DMS153 treated with DMSO at 0.1 percent for 48 hours (cell line): Measurements from ENCODE around the gene ZBTB7B.

Experiments used
- DNase-seq: peaks from one replicate; lab custom pipeline; 2025; ENCODE audit not compliant: unreplicated experiment; lab: John Stamatoyannopoulos, UW

ZBTB7B gene

GRCh38 chr1:155015527-155016230 is 13.1 kb downstream of the ZBTB7B start:
- no peak for DNase-seq

- DNase-seq = no peak
Measured at GRCh38 chr1:155016231-155016831, 13.7 kb downstream of the ZBTB7B start.

DNA sequence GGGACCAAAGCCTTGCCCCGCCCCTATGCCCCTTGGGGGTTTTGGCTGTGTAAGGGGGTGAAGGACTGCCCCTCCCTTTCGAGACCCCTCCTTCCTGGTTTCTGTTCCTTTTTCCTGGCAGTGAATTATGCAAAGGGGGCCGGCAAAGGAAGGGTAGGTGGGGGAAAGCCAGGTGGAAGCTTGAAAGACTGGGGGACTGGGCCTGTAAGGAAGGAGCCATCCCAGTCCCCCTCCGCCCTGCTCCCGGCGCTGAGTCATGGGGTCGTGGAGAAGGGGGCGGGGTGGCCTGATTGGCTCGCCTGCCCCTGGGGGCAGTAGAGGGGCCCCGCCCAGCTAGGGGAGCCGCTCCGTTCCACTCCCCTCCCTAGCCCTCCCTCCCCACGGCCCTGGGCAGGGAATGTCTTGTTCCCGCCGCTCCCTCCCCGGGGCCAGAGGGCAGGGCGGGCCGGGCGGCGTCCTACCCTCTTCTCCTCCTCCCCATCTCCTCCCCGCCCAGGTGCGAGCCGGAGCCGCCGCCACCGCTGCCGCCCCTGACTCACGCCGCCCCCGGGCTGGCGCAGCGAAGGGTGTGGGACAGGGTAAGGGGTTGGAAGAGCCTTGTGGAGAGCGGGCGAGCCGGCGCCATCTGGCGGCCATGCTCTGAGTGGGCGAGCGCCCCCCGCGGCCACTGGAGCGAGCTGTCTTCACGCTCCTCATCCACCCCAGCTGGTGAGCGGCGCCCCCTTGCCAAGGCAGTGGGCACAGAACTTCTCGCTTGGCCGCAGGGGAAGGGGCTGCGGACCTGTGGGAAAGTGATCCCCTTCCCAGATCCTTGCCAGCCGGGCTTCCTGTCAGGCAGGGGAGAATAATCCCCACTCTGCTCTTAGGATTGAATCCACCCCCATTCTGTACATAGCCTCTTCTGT is 14.7 kb downstream of the ZBTB7B start:
- DNase-seq = no peak

DNA sequence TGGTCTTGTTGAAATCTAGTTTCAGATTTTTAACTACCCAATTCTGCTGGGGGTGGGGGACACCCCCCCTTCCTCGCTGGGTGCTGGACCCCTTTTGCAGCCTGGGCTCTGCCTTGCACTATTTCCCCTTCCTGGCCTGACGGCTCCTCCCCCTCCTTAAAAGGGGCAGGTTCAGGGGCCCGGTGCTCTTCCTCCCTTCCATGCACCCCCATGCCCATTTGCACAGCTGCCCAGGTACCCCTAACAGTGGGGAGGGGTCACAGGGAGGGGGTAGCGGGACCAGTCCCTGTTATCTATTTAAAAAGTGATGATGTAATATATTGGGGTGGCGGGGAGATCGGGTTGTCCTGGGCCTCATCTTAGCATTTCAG is 15.3 kb downstream of the ZBTB7B start:
- DNase-seq = no peak

GRCh38 chr1:155018617-155019348 is 16.2 kb downstream of the ZBTB7B start:
- DNase-seq = no peak

GRCh38 chr1:155019377-155020245 is 17.0 kb downstream of the ZBTB7B start:
- DNase-seq = no peak

- DNase-seq = no peak
Measured at GRCh38 chr1:155022136-155022926, 19.7 kb downstream of the ZBTB7B start.

- DNase-seq = peak; percentile 36
Measured at GRCh38 chr1:155022927-155023236, 20.3 kb downstream of the ZBTB7B start.

GRCh38 chr1:155023627-155024026 is 21.0 kb downstream of the ZBTB7B start:
- no peak for DNase-seq

DNA sequence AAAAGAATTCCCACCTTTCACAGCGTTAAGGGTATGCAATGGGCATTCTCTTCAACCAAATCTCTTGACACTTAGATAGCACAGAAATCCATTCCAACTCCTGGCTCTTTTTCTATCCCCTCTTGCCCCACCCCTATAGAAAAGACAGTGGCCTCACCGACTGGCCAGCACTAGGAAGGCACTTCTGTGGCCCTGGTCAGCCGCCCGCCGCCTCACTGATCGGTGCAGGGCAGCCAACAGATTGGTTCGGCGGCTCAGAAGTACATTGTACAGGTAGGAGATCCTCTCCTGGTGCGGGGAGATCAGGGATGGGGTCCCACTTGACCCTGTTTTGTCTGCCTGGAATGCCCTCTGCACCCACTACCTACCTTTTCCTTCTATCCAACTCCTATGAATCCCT is 21.7 kb downstream of the ZBTB7B start:
- DNase-seq = no peak

- DNase-seq = no peak
Measured at GRCh38 chr1:155026154-155026553, 23.6 kb downstream of the ZBTB7B start.

DNA sequence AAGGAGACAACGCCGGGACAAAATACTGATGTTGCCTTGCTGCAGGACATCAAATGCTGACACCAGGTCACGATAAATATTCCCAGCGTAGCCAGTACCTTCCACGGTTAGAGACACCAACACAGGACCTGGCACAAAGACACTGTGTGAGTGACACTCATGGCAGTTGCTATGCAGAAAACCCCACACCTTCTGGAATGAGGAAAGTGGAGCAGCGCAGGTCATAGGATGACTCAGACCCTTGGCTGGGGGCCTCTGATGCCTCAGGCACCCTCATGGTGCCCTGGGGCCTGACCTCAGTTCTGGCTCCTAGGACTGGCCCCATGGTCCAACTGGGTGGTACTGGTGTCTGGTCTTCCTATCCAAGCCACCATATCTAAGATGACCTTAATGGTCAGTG is 24.0 kb downstream of the ZBTB7B start:
- no peak for DNase-seq

DNA sequence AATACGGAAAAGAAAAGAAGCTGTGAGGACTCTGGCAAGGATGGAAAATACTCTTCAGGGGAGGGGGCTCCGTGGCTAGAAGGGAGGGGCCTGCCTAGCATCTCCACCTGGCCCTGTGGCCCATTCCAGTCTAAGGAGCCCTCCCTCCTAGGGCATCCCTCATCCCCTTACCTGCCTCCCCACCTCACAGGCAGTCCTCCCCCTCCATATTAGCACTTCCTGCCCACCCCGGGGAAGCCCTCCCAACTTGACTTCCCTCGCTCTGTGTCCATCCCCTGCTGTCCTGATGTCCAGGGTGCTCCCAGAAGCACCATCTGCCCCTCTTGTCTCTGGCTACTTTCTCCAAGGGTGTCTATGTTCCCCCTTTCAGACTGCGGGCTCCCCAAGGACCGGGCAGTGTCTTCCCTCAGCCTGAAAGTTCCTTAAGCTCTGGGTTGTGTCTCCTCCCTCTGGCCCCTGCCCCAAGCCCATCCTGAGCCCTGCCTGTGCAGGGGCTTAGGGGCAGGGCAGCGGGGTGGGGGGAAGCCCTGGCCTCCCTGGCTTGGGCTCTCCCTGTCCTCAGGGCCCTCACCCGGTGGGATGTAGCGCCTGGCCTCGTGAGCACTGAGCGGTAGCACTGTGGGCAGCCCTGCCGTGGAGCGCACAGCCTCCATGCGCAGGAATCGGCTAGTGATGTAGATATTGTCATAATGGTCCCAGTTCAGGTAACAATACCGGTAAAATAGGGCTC is 27.1 kb downstream of the ZBTB7B start:
- DNase-seq = no peak

- DNase-seq = no peak
Measured at GRCh38 chr1:155030243-155030795, 27.7 kb downstream of the ZBTB7B start.

DNA sequence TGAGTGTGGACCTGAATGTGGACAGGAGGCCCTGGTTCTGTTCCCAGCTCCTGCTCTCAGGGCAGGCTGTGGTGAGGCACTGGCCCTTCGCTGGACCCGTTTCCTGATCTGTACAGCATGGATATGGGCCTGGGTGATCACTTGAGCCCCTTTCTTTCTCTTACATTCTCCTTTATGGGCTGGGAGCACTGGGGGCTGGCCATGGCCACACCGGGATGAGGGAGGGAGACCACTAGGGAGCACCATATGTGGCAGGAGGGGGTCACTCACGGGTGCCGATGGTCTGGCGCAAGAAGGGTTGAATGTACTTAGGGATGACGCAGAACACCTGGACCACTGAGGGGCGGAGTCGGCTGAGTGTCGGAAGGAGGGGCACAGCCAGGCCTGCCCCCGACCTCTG is 28.3 kb downstream of the ZBTB7B start:
- no peak for DNase-seq

GRCh38 chr1:155032886-155033285 is 30.3 kb downstream of the ZBTB7B start:
- DNase-seq = no peak

- DNase-seq = no peak
Measured at GRCh38 chr1:155033524-155033923, 30.9 kb downstream of the ZBTB7B start, which contains the start of the genes DCST1 and DCST2. Gene DCST1 (plus strand): TSS chr1:155033824. CDS start chr1:155034037, 213 bp downstream. Gene DCST2 (minus strand): TSS chr1:155033781. CDS start chr1:155033701, 80 bp downstream.
